Measurements from ENCODE around the gene DEPDC1B. TPM values are rescaled to one million over a fixed set of nuclear protein-coding genes. Genes with fewer than 3 reads are reported as not detected.

Gene DEPDC1B
- total RNA-seq, 6 experiments from 2014 or later: 0.15 to 0.98 (median 0.47) TPM; not detected in 1

GRCh38 chr5:60551250-60551649, 148.7 kb downstream of the DEPDC1B start:
- no peak overlapping the region for H3K27ac ChIP-seq
- no peaks in the 10 kb centered on the region for H3K9me3 ChIP-seq
- DNase-seq (no peak), ATAC-seq (no peak)
- no peaks in the 10 kb centered on the region for H3K36me3 ChIP-seq
- no peak overlapping the region for H3K4me3 ChIP-seq
- no peaks in the 10 kb centered on the region for H3K27me3 ChIP-seq
- intact Hi-C loops (cut with DNase I): no loop called here
- no peak for TF ChIP-seq CTCF (IDR thresholded peaks at IDR 0.05)
- TF ChIP-seq POLR2A (IDR thresholded peaks at IDR 0.05): no peak
- H3K4me1 ChIP-seq: no peaks in the 10 kb centered on the region
- WGBS (ENCODE audit: insufficient coverage, low coverage, low lambda C conversion rate, missing lambda C conversion rate): 76% methylated on average over 1 of the region's 1 CpG

- DNase-seq (no peak), ATAC-seq (no peak)
- no peak overlapping the region for H3K4me3 ChIP-seq
- WGBS (ENCODE audit: insufficient coverage, low coverage, low lambda C conversion rate, missing lambda C conversion rate): 85% methylated on average over 1 of the region's 1 CpG
- no peaks in the 10 kb centered on the region for H3K27me3 ChIP-seq
- no peak for TF ChIP-seq POLR2A (IDR thresholded peaks at IDR 0.05)
- TF ChIP-seq CTCF (IDR thresholded peaks at IDR 0.05): no peak
- intact Hi-C loops (cut with DNase I): no loop called here
- H3K4me1 ChIP-seq: no peaks in the 10 kb centered on the region
- H3K36me3 ChIP-seq: no peaks in the 10 kb centered on the region
- no peak overlapping the region for H3K27ac ChIP-seq
- no peaks in the 10 kb centered on the region for H3K9me3 ChIP-seq
Measured at GRCh38 chr5:60550311-60550710, 149.7 kb downstream of the DEPDC1B start.

- no peaks in the 10 kb centered on the region for H3K9me3 ChIP-seq
- no peak for DNase-seq
- intact Hi-C loops (cut with DNase I): no loop called here
- no peak for ATAC-seq
- TF ChIP-seq POLR2A (IDR thresholded peaks at IDR 0.05): no peak
- TF ChIP-seq CTCF (IDR thresholded peaks at IDR 0.05): no peak
- no peaks in the 10 kb centered on the region for H3K27me3 ChIP-seq
- 33% methylated on average over 3 of the region's 3 CpGs for WGBS (ENCODE audit: insufficient coverage, low coverage, low lambda C conversion rate, missing lambda C conversion rate)
- H3K27ac ChIP-seq: no peak overlapping the region
- no peaks in the 10 kb centered on the region for H3K4me1 ChIP-seq
- no peak overlapping the region for H3K4me3 ChIP-seq
- no peaks in the 10 kb centered on the region for H3K36me3 ChIP-seq
Measured at GRCh38 chr5:60549841-60550240, 150.1 kb downstream of the DEPDC1B start.

Other genes starting within 250 kb of the DEPDC1B start
- gene ELOVL7, start 144.1 kb upstream of the DEPDC1B start, total RNA-seq: 1 to 10 TPM in 1 of 6 experiments, under 1 TPM in 5; 0.19 to 1.2 (median 0.63) TPM
- 10 to 100 TPM in 1 of 6 experiments, 1 to 10 TPM in 5; 4.0 to 10.7 (median 4.5) TPM for gene ERCC8, start 244.9 kb upstream of the DEPDC1B start, total RNA-seq
- 10 to 100 TPM in 5 of 6 experiments, 1 to 10 TPM in 1; 8.4 to 30.1 (median 11.8) TPM for gene NDUFAF2, start 245.0 kb upstream of the DEPDC1B start, total RNA-seq